GM04503 (cell line): ENCODE results near the gene PKD1.
"Not testable (repeated sequence)": the region's sequence is repeated elsewhere in the genome, so short reads cannot be mapped to it uniquely, and the experiment has no call there.

Experiments
- DNase-seq: peaks from one replicate; pipeline ENCODE4 v3.0.0-alpha.2; 2012; ENCODE audit warnings: low read depth

PKD1 gene

GRCh38 chr16:2150418-2151187 lies 14.9 kb upstream of the PKD1 start:
- DNase-seq: no peak

GRCh38 chr16:2149630-2150417 lies 14.1 kb upstream of the PKD1 start:
- DNase-seq: no peak

GRCh38 chr16:2148714-2149629 lies 13.3 kb upstream of the PKD1 start:
- DNase-seq: no peak

- DNase-seq: no peak
Measured at GRCh38 chr16:2147981-2148671, 12.4 kb upstream of the PKD1 start, which contains the start of gene RAB26. Gene RAB26, plus strand, starts transcription at chr16:2148625. Its CDS starts 159 bp downstream, at chr16:2148784.

- no peak for DNase-seq
Measured at GRCh38 chr16:2147378-2147777, 11.7 kb upstream of the PKD1 start.

- no peak for DNase-seq
Measured at GRCh38 chr16:2145843-2146242, 10.1 kb upstream of the PKD1 start.

- DNase-seq: no peak
Measured at GRCh38 chr16:2143878-2144485, 8.3 kb upstream of the PKD1 start.

GRCh38 chr16:2142942-2143877 lies 7.5 kb upstream of the PKD1 start:
- DNase-seq: no peak

GRCh38 chr16:2135071-2135470 lies 627 bp downstream of the PKD1 start:
- DNase-seq: not testable (repeated sequence)

GRCh38 chr16:2133797-2134196 lies 1.9 kb downstream of the PKD1 start:
- not testable (repeated sequence) for DNase-seq

- DNase-seq: not testable (repeated sequence)
Measured at GRCh38 chr16:2129890-2130447, 5.7 kb downstream of the PKD1 start.

GRCh38 chr16:2129251-2129650 lies 6.4 kb downstream of the PKD1 start:
- DNase-seq: not testable (repeated sequence)

GRCh38 chr16:2127630-2128280 lies 7.9 kb downstream of the PKD1 start:
- not testable (repeated sequence) for DNase-seq

- not testable (repeated sequence) for DNase-seq
Measured at GRCh38 chr16:2126928-2127556, 8.7 kb downstream of the PKD1 start.

GRCh38 chr16:2126161-2126743 lies 9.4 kb downstream of the PKD1 start:
- DNase-seq: not testable (repeated sequence)

GRCh38 chr16:2125609-2126008 lies 10.1 kb downstream of the PKD1 start:
- not testable (repeated sequence) for DNase-seq

GRCh38 chr16:2124694-2125444 lies 10.8 kb downstream of the PKD1 start:
- DNase-seq: not testable (repeated sequence)

GRCh38 chr16:2124377-2124693 lies 11.4 kb downstream of the PKD1 start:
- not testable (repeated sequence) for DNase-seq
